Activated CD8-positive, alpha-beta memory T cell treated with anti-CD3 and anti-CD28 coated beads, Interleukin-2, amount 50 U/mL, for 4 hours (primary cell): ENCODE data around the gene SLC17A4.

Source experiments
- DNase-seq: peaks from one replicate; pipeline ENCODE4 v3.0.0-alpha.2; 2020

Gene SLC17A4

GRCh38 chr6:25821341-25821740 lies 66.8 kb downstream of the SLC17A4 start:
- DNase-seq: no peak

- DNase-seq: no peak
Measured at GRCh38 chr6:25829375-25829774, 74.8 kb downstream of the SLC17A4 start.

GRCh38 chr6:25830458-25830857 lies 75.9 kb downstream of the SLC17A4 start:
- no peak for DNase-seq
